HG02884 (cell line): Measurements from ENCODE around the gene MAGEF1.
A peak's percentile ranks its signal among the peaks of the same experiment; 100 is the strongest.

Experiments used
- ATAC-seq: cut with Tn5 transposase; IDR thresholded peaks from one replicate; pipeline ENCODE4 v1.9.1; 2021; ENCODE audit warnings: mild to moderate bottlenecking, moderate library complexity; ENCODE audit not compliant: unreplicated experiment

MAGEF1 gene

DNA sequence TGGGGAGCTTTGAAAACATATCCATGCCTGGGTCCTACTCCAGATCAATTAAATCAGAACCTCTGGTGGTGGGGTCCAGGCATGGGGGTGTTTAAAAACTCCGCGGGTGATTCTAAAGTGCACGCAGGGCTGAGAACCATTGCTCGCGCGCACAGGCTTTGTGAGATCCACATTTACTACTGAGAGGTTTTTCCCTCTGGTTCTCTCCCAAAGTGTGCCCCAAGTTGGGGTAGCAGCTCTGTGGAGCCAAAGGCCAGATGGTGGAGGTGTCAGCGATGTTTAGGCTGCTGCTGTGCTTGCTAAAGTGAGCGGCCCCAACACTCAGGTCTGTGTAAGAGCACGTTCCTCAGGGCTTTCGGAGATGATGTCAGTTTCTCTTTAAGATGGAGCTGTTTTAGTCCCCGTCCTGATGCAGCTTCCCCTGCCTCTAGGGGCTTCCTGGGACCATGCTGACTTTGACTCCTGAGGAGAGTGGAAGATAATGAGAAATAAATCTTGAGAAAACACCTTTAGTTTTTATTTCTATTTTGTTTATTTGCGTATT is 13.4 kb upstream of the MAGEF1 start:
- no peak for ATAC-seq

DNA sequence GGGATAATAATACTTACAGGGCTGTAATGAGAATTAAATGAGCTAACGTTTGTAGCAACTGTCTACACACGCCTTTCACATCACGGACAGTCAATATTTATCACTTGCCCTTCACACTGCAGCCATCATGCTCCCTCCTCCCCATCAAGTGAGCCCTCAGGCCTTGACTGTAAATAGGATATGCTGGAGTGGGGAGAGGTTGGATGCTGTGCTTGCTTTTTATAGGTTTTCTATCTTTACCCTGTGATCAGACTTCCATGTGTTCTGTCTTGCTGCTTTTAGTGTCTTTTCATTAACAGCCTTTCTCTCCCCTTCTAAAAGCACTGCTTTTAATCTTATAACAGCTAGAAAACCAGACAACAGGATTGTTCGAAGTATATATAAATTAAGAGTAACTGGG is 12.8 kb upstream of the MAGEF1 start:
- ATAC-seq: no peak

DNA sequence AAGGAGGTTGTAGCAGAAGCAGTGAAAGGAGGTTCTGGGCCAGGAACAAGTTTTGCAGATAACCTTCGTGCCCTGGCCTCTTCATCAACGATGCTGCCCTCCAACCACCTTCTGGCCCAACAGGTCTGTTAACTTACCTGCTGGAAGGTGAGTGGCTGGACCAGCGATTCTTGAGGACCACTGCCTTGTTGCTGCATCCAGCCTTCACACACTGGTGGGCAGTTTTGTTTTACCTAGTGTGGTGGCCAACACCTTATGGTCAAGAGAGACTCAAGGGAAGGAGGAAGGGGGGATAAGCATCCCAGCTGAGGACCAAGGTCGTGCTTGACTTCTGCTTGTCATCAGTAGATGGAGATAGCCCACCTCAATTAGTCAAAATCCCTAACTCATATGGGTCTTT is 7.8 kb upstream of the MAGEF1 start:
- ATAC-seq: no peak

DNA sequence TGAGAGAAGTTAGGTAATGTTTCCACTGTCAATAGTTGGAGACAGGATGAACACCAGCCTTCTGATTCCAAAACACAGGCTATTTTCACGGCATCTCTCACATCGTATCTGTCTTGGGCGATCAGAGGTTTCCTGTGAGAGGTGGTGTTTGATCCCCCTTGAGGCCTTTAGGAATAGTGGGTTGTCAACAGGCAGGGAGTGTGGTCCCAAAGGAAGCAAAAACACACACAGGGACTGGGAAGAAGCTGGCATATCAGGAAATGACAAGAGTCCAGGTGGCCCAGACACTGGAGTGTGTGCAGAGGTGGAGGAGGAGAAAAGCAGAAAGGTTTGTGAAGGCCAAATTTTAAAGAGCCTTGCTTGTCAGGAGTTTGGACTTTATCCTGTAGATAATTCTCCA is 6.6 kb upstream of the MAGEF1 start:
- no peak for ATAC-seq

DNA sequence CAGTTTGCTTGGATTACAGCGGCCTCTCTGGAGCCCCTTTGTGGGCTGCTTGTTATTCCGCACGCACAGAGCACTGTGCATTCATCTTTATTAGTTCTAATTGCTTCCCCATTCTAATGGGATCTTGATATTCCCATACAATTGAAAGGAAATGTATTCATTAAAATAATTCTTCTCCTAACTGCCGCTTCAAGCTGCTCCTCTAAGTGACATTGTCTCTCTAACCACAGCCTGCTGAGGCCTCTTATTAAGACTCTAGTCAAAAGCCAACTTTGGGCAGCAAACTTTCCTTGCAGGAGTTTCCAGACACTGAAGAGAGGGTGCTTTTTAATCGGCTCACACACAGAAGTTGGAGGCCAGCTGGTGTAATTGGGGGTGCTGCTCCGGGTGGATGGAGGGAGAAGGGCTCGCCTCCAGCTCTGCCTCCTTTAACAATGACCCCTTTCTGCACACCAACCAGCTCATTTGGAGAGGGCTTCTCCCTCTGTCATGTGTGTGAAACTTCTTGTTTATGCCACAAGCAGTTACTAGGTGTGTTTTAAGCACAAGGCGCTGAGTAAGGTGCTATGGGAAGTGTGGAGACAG is 5.6 kb upstream of the MAGEF1 start:
- ATAC-seq: no peak

DNA sequence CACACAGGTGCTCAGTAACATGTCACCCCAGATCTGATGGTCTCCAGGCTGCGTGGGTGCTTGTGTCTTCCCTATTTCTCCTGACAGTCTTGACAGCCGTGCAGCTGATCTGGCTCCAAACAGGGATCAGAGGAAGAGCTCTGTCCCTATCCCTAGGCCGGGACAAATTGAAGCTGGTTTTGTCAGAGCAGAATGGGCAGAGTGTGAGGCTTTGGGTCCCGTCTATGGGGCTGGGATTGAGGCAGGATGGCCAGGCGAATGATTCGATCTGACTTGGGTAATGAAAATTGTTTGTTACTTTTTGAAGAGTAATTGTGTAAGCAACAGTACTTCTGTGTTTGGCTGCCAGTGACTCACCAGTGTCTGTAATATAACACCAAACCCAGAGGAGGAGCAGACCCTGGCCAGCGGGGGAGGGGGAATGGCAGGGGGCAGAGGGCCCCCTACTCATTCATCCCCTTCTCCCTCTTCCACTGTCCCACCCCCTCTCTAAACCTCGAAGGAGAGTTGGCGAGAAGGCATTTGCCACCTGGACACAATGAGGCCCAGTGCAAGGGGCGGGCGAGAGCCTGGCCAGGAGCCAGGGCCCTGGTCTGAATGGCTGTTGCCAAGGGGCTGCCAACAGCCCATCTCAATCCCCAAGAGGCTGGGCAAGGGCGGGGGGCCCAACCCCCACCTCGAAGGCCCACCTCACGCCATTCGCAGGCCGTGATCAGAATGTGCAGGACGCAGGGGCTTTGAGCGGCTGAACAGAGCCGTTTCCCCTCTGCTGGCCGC is 4.9 kb upstream of the MAGEF1 start:
- ATAC-seq: no peak

DNA sequence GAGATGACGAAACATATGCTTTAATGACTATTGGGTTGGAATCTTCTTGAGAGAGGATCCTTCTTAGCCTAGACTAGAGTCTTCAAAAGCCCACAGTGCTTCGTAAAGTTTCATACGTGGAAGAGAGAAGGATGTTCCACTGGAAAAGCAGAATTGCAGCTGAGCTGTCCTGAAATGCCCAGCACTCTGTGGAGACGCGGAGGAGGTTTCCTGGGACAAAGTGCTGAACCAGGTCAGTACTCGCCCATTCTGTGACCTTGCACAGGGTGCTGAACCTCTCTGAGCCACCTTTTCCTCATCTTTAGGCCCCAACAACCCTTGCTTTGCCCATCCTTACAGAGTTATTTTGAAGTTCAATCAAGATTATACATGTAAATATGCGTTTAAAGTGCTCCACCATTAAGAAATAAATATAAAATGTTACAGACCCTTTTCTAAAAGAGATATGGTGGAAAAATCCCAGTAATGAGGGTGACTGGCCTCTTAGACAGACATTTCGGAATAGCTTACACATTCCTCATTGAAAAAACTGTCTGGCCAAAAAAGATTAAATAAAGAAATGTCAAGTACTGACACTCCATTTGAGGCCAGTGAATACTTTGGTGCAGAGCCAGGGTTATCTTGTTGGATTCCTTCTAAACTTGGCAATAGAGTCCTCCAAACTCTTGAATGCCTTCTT is 4.2 kb upstream of the MAGEF1 start:
- ATAC-seq: no peak

DNA sequence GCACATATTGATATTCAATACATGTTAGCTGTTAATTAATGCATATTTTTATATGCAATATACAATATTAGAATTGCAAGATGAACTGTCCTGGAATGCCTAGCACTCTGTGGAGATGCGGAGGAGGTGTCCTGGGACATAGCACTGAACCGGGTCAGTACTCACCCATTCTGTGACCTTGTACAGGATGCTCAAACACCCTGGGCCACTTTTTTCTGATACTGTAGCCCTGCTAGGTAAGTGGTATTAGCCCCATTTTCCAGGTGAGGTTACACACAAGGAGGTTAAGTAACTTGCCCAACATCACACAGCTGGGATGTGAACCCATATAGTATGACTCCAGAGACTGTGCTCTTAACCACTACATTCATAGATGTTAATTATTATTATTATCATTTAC is 1.7 kb upstream of the MAGEF1 start:
- ATAC-seq: no peak

DNA sequence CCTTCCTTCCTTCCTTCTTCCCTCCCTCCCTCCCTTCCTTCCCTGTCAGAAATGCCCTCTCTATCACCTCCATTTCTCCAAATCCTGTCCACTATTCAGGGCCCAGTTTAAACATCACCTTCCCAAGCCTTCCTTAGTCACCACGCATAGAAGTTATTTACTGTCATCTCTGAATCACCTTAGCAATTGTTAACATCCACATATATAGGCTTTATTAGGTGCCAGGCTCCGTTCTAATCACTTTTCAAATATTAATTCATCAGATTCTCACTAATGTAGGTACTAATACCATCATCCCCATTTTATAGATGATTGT is 1.1 kb upstream of the MAGEF1 start:
- ATAC-seq: no peak

DNA sequence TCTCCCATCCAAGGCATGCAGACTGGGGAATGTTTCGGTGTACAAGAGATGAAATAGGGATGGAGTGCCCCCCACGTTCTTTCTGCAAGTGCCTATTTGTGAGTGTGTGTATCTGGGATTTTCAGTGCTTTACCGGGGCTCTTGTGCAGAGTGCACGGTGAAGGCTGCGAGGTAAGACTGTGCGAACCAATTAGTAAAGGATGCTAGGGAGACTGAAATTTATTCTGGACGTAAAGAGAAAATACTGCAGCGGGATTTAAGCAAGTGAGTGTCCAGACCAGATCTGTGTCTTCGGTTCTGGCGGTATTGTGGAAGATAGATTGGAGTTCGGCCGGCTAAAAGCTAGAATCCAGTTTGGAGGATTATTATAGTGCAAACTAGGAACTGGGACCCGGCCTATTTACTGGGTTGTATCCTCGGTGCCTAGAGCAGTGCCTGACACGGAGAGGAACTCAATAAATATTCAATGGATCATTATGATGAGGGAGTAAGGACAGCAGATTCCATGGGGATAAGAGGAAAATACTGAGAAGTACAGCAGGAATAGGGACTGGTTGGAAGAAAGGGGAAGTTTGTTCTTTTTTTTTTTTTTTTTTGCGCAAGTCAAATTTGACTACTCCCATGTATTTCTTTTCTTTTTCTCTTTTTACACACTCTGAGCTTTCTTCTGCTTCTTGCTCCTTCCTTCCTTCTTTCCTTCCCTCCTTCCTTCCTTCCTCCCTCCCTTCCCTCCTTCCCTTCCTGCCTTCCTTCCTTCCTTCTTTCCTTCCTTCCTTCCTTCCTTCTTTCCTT is 580 bp upstream of the MAGEF1 start:
- peak; percentile 26 for ATAC-seq

DNA sequence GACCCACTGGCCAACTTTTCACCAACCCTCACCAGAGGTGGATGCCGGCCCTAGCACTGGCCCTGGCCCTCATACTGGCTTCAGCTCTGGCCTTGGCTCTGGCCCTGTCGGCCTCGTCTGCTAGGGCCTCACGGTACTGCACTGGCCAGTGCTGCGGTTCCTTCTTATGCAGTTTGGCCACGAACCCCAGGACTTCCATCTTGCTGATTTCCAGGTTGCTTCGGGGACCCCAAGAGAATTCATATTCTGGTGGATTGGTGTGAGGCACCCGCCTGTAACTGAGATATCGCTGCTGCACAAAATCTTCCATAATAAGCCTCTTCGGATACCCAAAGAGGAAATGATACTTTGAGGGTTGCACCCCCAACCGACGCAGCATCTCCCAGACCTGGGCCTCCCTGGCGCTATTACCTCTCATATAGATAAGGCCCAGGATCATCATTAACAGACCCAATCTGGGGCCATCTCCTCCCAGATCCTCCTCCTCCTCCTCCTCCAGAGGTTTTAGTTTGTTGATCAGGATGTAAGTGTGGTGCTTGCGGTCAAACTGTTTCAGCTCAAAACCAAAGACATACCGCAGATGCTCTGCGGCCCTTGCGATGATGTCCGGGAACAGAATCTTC is 883 bp downstream of the MAGEF1 start:
- peak; percentile 45 for ATAC-seq

DNA sequence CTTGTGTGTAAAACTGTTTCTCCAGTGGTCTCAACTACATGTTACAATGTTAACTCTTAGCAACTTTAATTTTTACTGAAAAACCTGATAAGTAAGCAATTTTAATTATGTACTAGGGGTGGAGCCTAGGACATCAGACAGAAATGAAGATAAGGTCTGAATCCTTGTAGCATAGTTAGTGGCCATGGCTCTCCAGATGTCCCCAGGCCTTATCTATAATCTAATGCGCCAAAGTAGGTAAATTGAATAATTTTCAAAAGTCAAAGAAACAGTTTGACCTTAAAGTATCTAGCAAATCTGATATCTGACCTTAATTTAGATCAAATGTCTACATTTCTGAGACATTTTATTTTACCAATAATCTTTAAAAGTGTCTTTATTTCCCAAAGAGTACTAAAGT is 8.2 kb downstream of the MAGEF1 start:
- no peak for ATAC-seq

DNA sequence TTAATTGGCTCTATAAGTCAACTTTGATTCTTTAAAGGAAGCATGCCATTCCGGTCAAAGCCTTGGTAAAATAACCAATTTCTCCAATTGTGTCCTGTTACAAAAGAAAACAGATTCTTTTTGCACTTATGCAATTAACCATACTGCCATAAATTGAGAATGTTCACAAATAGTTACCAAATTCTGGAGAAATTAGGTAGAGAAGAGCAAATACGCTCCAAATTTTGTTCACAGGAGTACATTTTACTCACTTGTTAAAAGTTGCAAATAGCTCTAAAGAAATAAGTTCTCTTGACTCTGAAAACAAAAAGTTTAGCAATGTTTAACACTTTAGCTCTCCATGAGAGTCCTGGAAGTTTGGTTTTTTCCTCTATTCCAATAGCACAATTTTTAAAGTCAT is 11.1 kb downstream of the MAGEF1 start:
- no peak for ATAC-seq

DNA sequence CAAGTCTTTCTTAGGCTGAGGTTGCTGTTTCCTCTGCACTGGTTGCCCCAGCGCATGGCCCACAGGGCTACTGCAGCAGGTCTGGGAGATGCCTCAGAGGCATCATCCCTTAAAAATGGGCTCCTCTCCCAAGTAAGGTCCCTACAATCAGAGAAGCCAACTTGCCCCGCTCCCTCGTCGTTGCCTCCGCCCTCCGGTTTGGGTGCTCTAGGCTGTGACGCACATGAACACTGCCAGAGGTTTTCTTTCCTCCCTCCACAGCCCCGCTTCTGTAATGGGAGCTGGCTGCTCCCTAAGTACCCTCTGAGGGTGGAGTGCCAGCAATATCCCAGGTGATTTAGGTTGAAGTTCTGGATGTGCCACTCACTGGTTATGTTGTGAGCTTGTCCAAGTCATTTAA is 14.0 kb downstream of the MAGEF1 start:
- no peak for ATAC-seq

DNA sequence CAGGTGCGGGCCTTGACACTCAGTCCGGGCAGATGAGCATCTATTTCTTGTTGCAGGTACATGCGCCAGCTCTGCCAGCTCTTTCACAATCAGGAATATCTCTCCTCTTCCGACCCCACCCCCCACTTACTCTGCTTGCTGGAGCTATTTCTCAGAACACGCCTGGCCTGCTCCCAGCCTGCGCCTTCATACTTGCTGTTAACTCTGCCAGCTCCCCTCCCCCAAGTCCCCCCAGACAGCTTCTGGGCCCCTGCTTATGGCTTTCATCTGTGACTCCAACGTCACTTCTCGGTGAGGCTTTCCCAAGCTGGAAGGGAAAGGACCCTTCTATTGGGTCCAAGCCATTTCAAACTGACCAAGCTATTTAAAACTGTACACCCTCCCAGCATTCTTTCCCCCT is 15.2 kb downstream of the MAGEF1 start:
- no peak for ATAC-seq

DNA sequence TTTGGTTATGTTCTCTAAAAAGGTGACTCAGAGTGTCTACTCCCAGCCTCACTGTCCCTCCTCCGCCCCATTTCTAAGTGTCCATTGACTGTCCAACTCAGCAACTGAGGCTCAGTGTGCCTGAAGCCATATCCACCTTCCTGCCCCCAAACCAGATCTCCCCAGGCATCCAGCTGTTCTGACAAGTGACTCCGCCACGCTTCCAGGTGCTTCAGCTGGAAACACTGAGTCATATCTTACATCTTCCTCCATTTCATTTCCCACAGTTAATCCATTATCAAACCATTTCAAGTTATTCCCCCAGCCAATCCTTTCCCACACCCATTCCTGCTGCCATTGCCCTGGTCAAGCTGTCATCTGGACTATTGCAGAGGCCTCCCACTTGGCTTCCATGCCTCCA is 17.1 kb downstream of the MAGEF1 start:
- no peak for ATAC-seq

DNA sequence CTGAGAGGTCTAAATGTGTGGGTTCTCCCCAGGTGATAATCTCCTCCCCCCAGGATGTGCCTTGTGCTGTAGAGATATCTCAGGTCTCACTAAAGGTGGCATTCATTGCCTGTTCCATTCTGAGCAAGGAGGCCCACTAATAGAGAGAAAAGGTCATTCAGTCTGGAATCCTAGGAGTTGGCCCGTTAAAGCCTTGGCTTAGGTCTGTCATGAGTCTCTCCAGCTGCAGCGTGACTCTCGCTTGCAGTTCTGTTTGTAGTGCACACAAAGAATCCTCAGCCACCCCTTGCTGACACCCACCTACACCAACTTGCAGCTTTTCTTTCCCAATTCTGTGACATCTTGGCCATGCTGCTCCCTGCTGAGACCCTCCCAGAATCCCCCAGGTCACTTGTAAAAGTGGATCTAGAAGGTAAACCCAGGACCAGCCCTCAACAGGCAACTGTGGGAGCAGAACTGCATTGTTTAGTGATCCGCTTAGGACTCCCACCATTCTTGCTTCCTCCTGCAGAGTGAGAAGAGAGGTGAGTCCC is 17.7 kb downstream of the MAGEF1 start:
- ATAC-seq: no peak

DNA sequence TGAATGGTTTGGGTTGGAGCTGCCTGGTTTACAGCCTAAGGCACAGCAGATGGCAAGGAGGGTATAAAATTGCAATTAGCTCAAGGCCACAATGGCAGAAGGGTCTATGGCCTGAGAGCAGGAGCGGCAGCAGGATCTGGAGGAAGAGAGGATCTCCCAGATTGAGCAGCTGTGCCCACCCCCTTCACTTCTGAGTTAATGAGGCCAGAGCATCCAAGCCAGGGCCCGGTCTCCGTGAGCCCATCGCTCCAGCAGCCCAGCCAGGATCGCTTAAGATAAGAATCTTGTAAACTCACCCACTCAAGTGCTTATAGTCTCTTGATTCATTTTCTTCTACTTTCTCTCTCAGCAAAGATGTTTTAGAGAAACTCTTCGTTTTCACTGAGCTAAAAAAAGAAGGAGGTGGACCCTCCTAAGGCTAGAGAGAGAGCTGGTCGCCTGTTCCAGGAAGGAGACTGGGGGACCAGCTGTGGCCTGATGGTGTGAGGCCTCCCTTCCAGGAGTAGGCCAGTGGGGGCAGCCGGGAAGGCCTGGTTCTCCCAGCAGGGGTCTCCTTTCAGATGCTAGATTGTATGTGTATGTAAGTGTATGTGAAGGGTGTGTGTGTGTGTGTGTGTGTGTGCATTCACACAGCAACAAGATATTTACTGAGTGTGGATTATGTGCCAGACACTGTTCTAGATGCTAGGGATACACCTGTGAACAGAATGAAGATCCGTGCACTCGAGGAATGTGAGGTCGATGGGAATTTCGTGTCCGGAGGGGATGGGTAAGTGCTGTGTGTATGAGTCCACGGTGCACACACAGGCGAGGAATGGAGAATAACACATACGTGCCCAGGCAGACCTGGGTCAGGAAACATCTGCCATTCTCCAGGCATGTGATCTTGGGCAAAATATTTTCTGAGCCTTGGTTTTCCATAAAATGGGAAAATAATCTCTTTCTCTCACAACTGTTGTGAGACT is 18.6 kb downstream of the MAGEF1 start:
- ATAC-seq: no peak

DNA sequence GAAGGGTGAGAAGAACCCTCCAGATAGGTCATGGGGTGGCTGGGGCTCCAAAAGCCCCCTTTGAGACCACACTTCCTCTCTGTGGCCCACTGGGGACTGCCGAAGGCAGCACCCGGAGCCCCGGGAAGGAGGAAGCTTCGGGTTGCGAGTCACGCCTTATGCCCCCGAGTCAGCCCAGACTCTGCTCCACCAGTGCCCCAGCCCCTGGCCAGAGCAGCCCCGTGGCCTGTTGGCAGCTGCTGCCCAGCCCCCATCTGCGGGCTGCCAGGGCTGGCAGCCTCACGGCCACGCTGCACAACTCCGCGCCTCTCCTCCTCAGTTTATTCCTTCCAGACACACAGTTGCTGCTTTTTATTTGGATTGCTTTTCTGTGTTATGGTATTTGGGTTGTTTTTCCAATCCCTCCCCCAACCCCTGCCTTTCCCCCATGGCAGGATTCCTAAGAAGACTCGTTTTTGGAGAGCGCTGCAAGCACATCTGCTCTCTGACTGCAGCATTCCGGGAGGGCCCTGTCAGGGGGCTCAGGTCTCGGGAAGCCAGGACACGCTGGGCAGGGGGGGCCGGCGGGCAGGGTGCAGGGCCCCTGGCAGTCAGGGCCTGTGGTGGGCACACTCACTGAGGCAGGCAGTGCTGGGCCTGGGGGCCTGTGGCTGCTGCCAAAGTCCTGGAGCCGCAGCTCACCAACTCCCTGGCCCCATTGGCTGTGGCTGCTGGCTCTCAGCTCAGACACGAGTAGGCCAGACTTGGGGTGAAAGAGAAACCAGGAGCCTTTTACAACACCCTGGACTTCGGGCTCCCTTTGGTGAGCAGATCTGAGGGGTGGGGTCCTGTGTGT is 20.2 kb downstream of the MAGEF1 start:
- no peak for ATAC-seq
